Hepatocyte (in vitro differentiated cells): ENCODE data around the gene DNAH17. TPM values are rescaled to one million over a fixed set of nuclear protein-coding genes. Genes with fewer than 3 reads are reported as not detected.

Source experiments
- DNase-seq: peaks from one replicate; pipeline ENCODE4 v3.0.0-alpha.2; 2016; ENCODE audit warnings: low spot score
- H2AFZ ChIP-seq: fragments of 200-600 bp; sonication (generic); 2 replicates; pipeline ENCODE4 v1.6.0; 2016; ENCODE audit warnings: antibody characterized with exemption, mild to moderate bottlenecking
- H3K27ac ChIP-seq: fragments of 200-600 bp; sonication (generic); 2 replicates; pipeline ENCODE4 v1.5.1; 2016; ENCODE audit warnings: mild to moderate bottlenecking
- H3K27me3 ChIP-seq: fragments of 200-600 bp; sonication (generic); 2 replicates; pipeline ENCODE4 v1.6.1; 2016
- H3K36me3 ChIP-seq: fragments of 200-600 bp; sonication (generic); replicated peaks from 2 replicates; pipeline ENCODE4 v1.5.1; 2016; ENCODE audit warnings: low read depth; ENCODE audit not compliant: insufficient read depth
- H3K4me1 ChIP-seq: fragments of 200-600 bp; sonication (generic); 2 replicates; pipeline ENCODE4 v1.5.1; 2016; ENCODE audit warnings: mild to moderate bottlenecking, moderate library complexity; ENCODE audit not compliant: insufficient read depth
- H3K4me2 ChIP-seq: fragments of 200-600 bp; sonication (generic); 2 replicates; pipeline ENCODE4 v1.6.0; 2016
- H3K4me3 ChIP-seq: fragments of 200-600 bp; sonication (generic); 2 replicates; pipeline ENCODE4 v1.5.1; 2016; ENCODE audit warnings: mild to moderate bottlenecking
- H3K79me2 ChIP-seq: fragments of 200-600 bp; sonication (generic); 2 replicates; pipeline ENCODE4 v1.6.0; 2017; ENCODE audit warnings: mild to moderate bottlenecking
- H3K9me2 ChIP-seq: fragments of 200-600 bp; sonication (generic); replicated peaks from 2 replicates; pipeline ENCODE4 v1.6.0; 2017; ENCODE audit warnings: mild to moderate bottlenecking; ENCODE audit not compliant: insufficient read depth
- H3K9me3 ChIP-seq: fragments of 200-600 bp; sonication (generic); 2 replicates; pipeline ENCODE4 v1.5.1; 2016; ENCODE audit warnings: low read depth, mild to moderate bottlenecking
- H4K20me1 ChIP-seq: fragments of 200-600 bp; sonication (generic); 2 replicates; pipeline ENCODE4 v1.6.0; 2016; ENCODE audit warnings: mild to moderate bottlenecking; ENCODE audit not compliant: insufficient read depth, poor library complexity, severe bottlenecking
- EZH2 ChIP-seq: fragments of 200-600 bp; sonication (generic); IDR thresholded peaks from 2 replicates; pipeline ENCODE4 v1.6.1; 2016; ENCODE audit warnings: antibody characterized with exemption, mild to moderate bottlenecking, borderline replicate concordance
- EZH2phosphoT487 ChIP-seq: fragments of 200-600 bp; sonication (generic); IDR thresholded peaks from one replicate; pipeline ENCODE4 v1.6.1; 2018; ENCODE audit warnings: antibody characterized with exemption, mild to moderate bottlenecking, low read depth, moderate library complexity; ENCODE audit not compliant: unreplicated experiment, severe bottlenecking
- WGBS: methylation state at CpG from one replicate; pipeline ENCODE4 v1.1.6; 2016; ENCODE audit warnings: low lambda C conversion rate; ENCODE audit errors: missing lambda C conversion rate; 5-methylcytosine and 5-hydroxymethylcytosine counted together
- polyA plus RNA-seq: library from polyadenylated mRNA; unstranded; fragments of >200 nt; fragmentation: Nextera tagmentation; extraction: Ambion mirVana; gene quantifications from 2 replicates; pipeline ENCODE4 v1.2.1, GENCODE V29; 2016
- total RNA-seq: library from RNA; depleted of rRNA; stranded (reverse); fragments of >200 nt; gene quantifications from 2 replicates; pipeline ENCODE4 v1.2.3, GENCODE V29; 2014
- TF ChIP-seq, protein P1 (sequence below): fragments of 200-600 bp; sonication (generic); IDR thresholded peaks from 2 replicates; pipeline ENCODE4 v1.5.1; 2016; ENCODE audit warnings: antibody characterized with exemption, mild to moderate bottlenecking; ENCODE audit not compliant: poor library complexity

The DNAH17 gene
- total and polyA plus RNA-seq, 2 experiments from 2014 or later = 0.20 to 1.5 TPM

DNA sequence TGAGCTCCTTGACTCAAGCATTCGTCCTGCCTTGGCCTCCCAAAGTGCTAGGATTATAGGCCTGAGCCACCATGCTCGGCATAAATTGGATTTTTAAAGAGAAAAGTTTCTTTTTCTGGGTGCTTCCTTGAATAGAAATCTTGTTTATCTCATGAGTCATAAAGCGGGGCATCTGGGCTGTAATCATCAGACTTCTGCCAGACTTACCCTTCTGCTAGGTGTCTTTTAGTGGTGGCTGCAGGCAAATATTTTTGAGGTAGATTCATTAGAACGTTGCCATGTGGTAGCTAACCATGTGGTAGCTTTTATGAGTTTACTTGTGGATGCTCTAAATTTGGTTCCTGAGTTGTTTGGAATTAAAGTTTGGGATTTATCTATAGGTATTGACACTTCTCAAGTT is 185.4 kb downstream of the DNAH17 start:
- H4K20me1 ChIP-seq = peaks cover 10% of the 10 kb centered on the region
- no peaks in the 10 kb centered on the region for H3K27me3 ChIP-seq
- H2AFZ ChIP-seq = no peak overlapping the region
- peaks cover 92% of the 10 kb centered on the region for H3K79me2 ChIP-seq
- peak; percentile 61 for DNase-seq
- H3K4me1 ChIP-seq = peaks cover 25% of the 10 kb centered on the region
- no peak for TF ChIP-seq EZH2phosphoT487
- TF ChIP-seq EZH2 = no peak
- TF ChIP-seq, protein P1, sequence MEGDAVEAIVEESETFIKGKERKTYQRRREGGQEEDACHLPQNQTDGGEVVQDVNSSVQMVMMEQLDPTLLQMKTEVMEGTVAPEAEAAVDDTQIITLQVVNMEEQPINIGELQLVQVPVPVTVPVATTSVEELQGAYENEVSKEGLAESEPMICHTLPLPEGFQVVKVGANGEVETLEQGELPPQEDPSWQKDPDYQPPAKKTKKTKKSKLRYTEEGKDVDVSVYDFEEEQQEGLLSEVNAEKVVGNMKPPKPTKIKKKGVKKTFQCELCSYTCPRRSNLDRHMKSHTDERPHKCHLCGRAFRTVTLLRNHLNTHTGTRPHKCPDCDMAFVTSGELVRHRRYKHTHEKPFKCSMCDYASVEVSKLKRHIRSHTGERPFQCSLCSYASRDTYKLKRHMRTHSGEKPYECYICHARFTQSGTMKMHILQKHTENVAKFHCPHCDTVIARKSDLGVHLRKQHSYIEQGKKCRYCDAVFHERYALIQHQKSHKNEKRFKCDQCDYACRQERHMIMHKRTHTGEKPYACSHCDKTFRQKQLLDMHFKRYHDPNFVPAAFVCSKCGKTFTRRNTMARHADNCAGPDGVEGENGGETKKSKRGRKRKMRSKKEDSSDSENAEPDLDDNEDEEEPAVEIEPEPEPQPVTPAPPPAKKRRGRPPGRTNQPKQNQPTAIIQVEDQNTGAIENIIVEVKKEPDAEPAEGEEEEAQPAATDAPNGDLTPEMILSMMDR = no peak
- no peak overlapping the region for H3K4me3 ChIP-seq
- peak overlapping the region; percentile 84 for H3K27ac ChIP-seq
- no peak overlapping the region for H3K4me2 ChIP-seq
- no peaks in the 10 kb centered on the region for H3K9me2 ChIP-seq
- WGBS = 48% methylated on average over 4 of the region's 4 CpGs
- H3K36me3 ChIP-seq = no peaks in the 10 kb centered on the region
- H3K9me3 ChIP-seq = no peaks in the 10 kb centered on the region

DNA sequence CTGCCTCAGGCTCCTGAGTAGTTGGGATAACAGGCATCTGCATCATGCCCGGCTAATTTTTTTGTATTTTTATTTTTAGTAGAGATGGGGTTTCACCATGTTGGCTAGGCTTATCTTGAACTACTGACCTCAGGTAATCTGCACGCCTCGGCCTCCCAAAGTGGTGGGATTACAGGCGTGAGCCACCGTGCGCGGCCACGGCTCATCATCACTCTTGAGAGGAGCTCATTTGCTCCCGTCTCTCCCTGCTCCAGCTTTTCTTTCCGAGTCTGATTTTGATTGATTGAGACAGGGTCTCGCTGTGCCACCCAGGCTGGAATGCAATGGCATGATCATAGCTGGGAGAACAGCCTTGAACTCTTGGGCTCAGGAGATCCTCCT is 186.2 kb downstream of the DNAH17 start:
- Histone ChIP-seq H3K4me2 (no peak overlapping the region), H3K79me2 (peaks cover 92% of the 10 kb centered on the region), H2AFZ (no peak overlapping the region), H3K4me3 (no peak overlapping the region), H4K20me1 (peaks cover 12% of the 10 kb centered on the region), H3K27ac (peak overlapping the region; percentile 84), H3K36me3 (no peaks in the 10 kb centered on the region), H3K4me1 (peaks cover 25% of the 10 kb centered on the region), H3K9me3 (no peaks in the 10 kb centered on the region), H3K9me2 (no peaks in the 10 kb centered on the region), H3K27me3 (no peaks in the 10 kb centered on the region)
- TF ChIP-seq EZH2phosphoT487 = no peak
- TF ChIP-seq, protein P1 = no peak
- TF ChIP-seq EZH2 = no peak
- DNase-seq = no peak
- WGBS = 93% methylated on average over 11 of the region's 11 CpGs

DNA sequence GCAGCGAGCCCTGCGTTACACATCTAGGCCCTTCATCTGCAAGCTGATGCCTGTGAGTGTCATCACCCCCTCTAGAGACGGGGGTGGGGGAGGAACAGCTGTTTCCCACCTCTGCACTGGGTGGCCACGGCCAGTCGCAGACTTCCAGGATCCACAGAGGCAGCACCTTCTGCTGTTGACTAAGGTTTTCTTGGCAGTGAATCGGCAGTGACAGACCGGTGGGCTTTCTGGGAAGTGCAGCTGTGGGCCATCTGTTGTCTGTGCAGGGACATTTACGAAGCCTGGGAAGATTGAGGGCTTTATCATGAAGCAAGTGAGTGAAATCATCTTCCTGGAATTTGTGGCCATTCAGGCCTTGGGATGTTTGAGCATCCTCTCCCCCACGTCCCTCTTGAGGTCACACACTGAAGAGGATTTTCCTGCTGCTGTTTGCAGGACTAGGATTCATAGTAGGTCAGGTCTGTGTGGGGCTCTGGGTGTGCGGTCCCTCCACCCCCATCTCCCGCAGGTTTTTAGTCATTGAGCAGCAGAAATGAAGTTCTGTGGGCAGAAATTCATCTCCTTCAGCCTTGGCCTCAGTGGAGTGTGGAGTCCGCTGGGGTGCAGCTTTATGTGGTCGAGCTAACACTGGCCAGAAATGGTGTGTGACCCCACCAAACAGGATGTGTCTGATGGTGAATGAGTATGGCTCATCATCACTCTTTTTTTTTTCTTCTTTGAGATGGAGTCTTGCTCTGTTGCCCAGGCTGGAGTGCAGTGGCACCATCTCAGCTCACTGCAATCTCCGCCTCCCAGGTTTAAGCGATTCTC is 186.8 kb downstream of the DNAH17 start:
- 71% methylated on average over 15 of the region's 15 CpGs for WGBS
- Histone ChIP-seq H3K27me3 (no peaks in the 10 kb centered on the region), H3K36me3 (no peaks in the 10 kb centered on the region), H3K79me2 (peaks cover 92% of the 10 kb centered on the region), H2AFZ (no peak overlapping the region), H3K9me3 (no peaks in the 10 kb centered on the region), H3K4me2 (no peak overlapping the region), H3K4me1 (peaks cover 28% of the 10 kb centered on the region), H3K9me2 (no peaks in the 10 kb centered on the region), H3K4me3 (no peak overlapping the region), H4K20me1 (peaks cover 14% of the 10 kb centered on the region), H3K27ac (peak overlapping the region; percentile 84)
- TF ChIP-seq EZH2 (no peak), EZH2phosphoT487 (no peak)
- TF ChIP-seq, protein P1 = no peak
- peak; percentile 69 for DNase-seq
